Mesenchymal stem cell (in vitro differentiated cells and primary cell): ENCODE measurements around the gene ZNHIT1.

Source experiments
- DNase-seq: peaks from one replicate; pipeline ENCODE4 v3.0.0-alpha.2; 2013
- H2AFZ ChIP-seq: one replicate; pipeline ENCODE4 v1.6.1; 2013; ENCODE audit warnings: low read depth, mild to moderate bottlenecking, control low read depth, inconsistent platforms, low read length, moderate library complexity
- H2AK5ac ChIP-seq: 2 replicates; pipeline ENCODE4 v1.6.1; 2013; ENCODE audit warnings: low read length, moderate library complexity, mild to moderate bottlenecking, inconsistent platforms; ENCODE audit not compliant: severe bottlenecking
- H2BK120ac ChIP-seq: one replicate; pipeline ENCODE4 v1.6.1; 2013; ENCODE audit warnings: low read depth, mild to moderate bottlenecking, inconsistent platforms, low read length, moderate library complexity
- H2BK12ac ChIP-seq, 2 experiments: one replicate each; pipeline ENCODE4 v1.6.1; 2013; ENCODE audit warnings: inconsistent platforms in 2 of 2, low read length in 2 of 2, mild to moderate bottlenecking in 2 of 2, moderate library complexity in 2 of 2, control low read depth in 1 of 2
- H2BK15ac ChIP-seq: one replicate; pipeline ENCODE4 v1.6.1; 2013; ENCODE audit warnings: mild to moderate bottlenecking, low read depth, inconsistent platforms; ENCODE audit not compliant: poor library complexity, severe bottlenecking
- H2BK5ac ChIP-seq: 2 replicates; pipeline ENCODE4 v1.6.1; 2013; ENCODE audit warnings: low read depth, mild to moderate bottlenecking, low read length, control low read depth, inconsistent platforms; ENCODE audit not compliant: poor library complexity, severe bottlenecking
- H3K14ac ChIP-seq, 2 experiments: one replicate each; pipeline ENCODE4 v1.6.1; 2013; ENCODE audit warnings: inconsistent platforms in 2 of 2, low read length in 2 of 2, control low read depth in 1 of 2, mild to moderate bottlenecking in 1 of 2, moderate library complexity in 1 of 2
- H3K18ac ChIP-seq, 2 experiments: one replicate each; pipeline ENCODE4 v1.6.1; 2013; ENCODE audit warnings: inconsistent platforms in 2 of 2, low read length in 2 of 2, control low read depth in 1 of 2, low read depth in 1 of 2, mild to moderate bottlenecking in 1 of 2
- H3K23ac ChIP-seq, 2 experiments: one replicate each; pipeline ENCODE4 v1.6.1; 2013; ENCODE audit warnings: inconsistent platforms in 2 of 2, low read length in 2 of 2, mild to moderate bottlenecking in 2 of 2, moderate library complexity in 2 of 2, control low read depth in 1 of 2
- H3K27ac ChIP-seq: 2 replicates; pipeline ENCODE4 v1.5.1; 2013; ENCODE audit warnings: mild to moderate bottlenecking, moderate library complexity, low read length, control low read depth, inconsistent platforms; ENCODE audit not compliant: poor library complexity, severe bottlenecking
- H3K27me3 ChIP-seq, 2 experiments: 2 replicates each; pipeline versions ENCODE4 v1.6.1 to v1.7.0; 2013; ENCODE audit warnings: low read length in 2 of 2, mild to moderate bottlenecking in 2 of 2, moderate library complexity in 2 of 2, control low read depth in 1 of 2, inconsistent platforms in 1 of 2; ENCODE audit not compliant: control insufficient read depth in 1 of 2, insufficient read depth in 1 of 2
- H3K36me3 ChIP-seq, 2 experiments: 2 replicates each; pipeline versions ENCODE4 v1.6.1 to v1.7.0; 2013; ENCODE audit warnings: low read length in 2 of 2, control low read depth in 1 of 2, inconsistent platforms in 1 of 2, low read depth in 1 of 2, mild to moderate bottlenecking in 1 of 2; ENCODE audit not compliant: insufficient read depth in 2 of 2, control insufficient read depth in 1 of 2
- H3K4ac ChIP-seq, 2 experiments: one replicate each; pipeline ENCODE4 v1.6.1; 2013; ENCODE audit warnings: inconsistent platforms in 2 of 2, low read length in 2 of 2, mild to moderate bottlenecking in 2 of 2, moderate library complexity in 2 of 2, control low read depth in 1 of 2, low read depth in 1 of 2
- H3K4me1 ChIP-seq: 2 replicates; pipeline ENCODE4 v1.6.1; 2013; ENCODE audit warnings: low read depth, low read length, control low read depth; ENCODE audit not compliant: control insufficient read depth, insufficient read depth
- H3K4me2 ChIP-seq: 2 replicates; pipeline ENCODE4 v1.6.1; 2013; ENCODE audit warnings: low read length, mild to moderate bottlenecking, inconsistent platforms; ENCODE audit not compliant: poor library complexity, severe bottlenecking
- H3K4me3 ChIP-seq, 2 experiments: 2 replicates each; pipeline versions ENCODE4 v1.5.1 to v1.7.0; 2013; ENCODE audit warnings: low read length in 2 of 2, mild to moderate bottlenecking in 2 of 2, control low read depth in 1 of 2, low read depth in 1 of 2; ENCODE audit not compliant: insufficient read depth in 1 of 2
- H3K79me1 ChIP-seq: replicated peaks from 2 replicates; pipeline ENCODE4 v1.6.1; 2013; ENCODE audit warnings: mild to moderate bottlenecking, control low read depth, low read length, inconsistent platforms; ENCODE audit not compliant: poor library complexity, severe bottlenecking
- H3K9ac ChIP-seq: 2 replicates; pipeline ENCODE4 v1.7.0; 2013; ENCODE audit warnings: mild to moderate bottlenecking, low read length, moderate library complexity
- H3K9me3 ChIP-seq: 2 replicates; pipeline ENCODE4 v1.7.0; 2013; ENCODE audit warnings: mild to moderate bottlenecking, low read length; ENCODE audit not compliant: control insufficient read depth
- H4K8ac ChIP-seq: one replicate; pipeline ENCODE4 v1.6.1; 2013; ENCODE audit warnings: inconsistent platforms, mild to moderate bottlenecking, low read length, moderate library complexity
- H4K91ac ChIP-seq: one replicate; pipeline ENCODE4 v1.6.1; 2013; ENCODE audit warnings: mild to moderate bottlenecking, low read length, inconsistent platforms
- WGBS: methylation state at CpG from one replicate; pipeline ENCODE4 v1.1.7; 2013; ENCODE audit warnings: mixed read lengths; 5-methylcytosine and 5-hydroxymethylcytosine counted together

The ZNHIT1 gene

GRCh38 chr7:101232141-101232850, 14.3 kb downstream of the ZNHIT1 start:
- H3K14ac ChIP-seq: no peak overlapping the region
- no peak overlapping the region for H3K9ac ChIP-seq
- H3K23ac ChIP-seq: peak overlapping the region in 1 of 2 experiments; percentile 17
- no peak overlapping the region for H2BK120ac ChIP-seq
- no peaks in the 10 kb centered on the region for H3K9me3 ChIP-seq
- no peak overlapping the region for H2BK5ac ChIP-seq
- no peak overlapping the region for H3K18ac ChIP-seq
- H3K36me3 ChIP-seq: peaks cover 40 to 52% of the 10 kb centered on the region in 2 experiments
- H3K27ac ChIP-seq: no peak overlapping the region
- H3K4me3 ChIP-seq: no peak overlapping the region
- DNase-seq: no peak
- H2AK5ac ChIP-seq: no peak overlapping the region
- H3K79me1 ChIP-seq: peaks cover 8% of the 10 kb centered on the region
- WGBS: 9% methylated on average over 40 of the region's 52 CpGs
- H2AFZ ChIP-seq: peak overlapping the region; percentile 14
- no peaks in the 10 kb centered on the region for H3K27me3 ChIP-seq
- H3K4ac ChIP-seq: no peak overlapping the region
- H4K8ac ChIP-seq: no peak overlapping the region
- H4K91ac ChIP-seq: no peak overlapping the region
- no peak overlapping the region for H2BK15ac ChIP-seq
- peak overlapping the region; percentile 49 for H3K4me2 ChIP-seq
- no peak overlapping the region for H2BK12ac ChIP-seq
- peaks cover 17% of the 10 kb centered on the region for H3K4me1 ChIP-seq

GRCh38 chr7:101233907-101234547, 16.1 kb downstream of the ZNHIT1 start:
- Histone ChIP-seq H2BK15ac (no peak overlapping the region), H3K27ac (no peak overlapping the region), H4K8ac (no peak overlapping the region), H3K9ac (no peak overlapping the region), H2AK5ac (no peak overlapping the region), H3K18ac (no peak overlapping the region), H3K4me3 (no peak overlapping the region), H2BK120ac (no peak overlapping the region), H3K36me3 (peaks cover 28 to 57% of the 10 kb centered on the region in 2 experiments), H3K23ac (no peak overlapping the region), H2BK5ac (no peak overlapping the region), H3K79me1 (peaks cover 10% of the 10 kb centered on the region), H3K4me2 (no peak overlapping the region), H4K91ac (no peak overlapping the region), H2BK12ac (no peak overlapping the region), H3K4ac (no peak overlapping the region), H2AFZ (no peak overlapping the region), H3K27me3 (no peaks in the 10 kb centered on the region), H3K4me1 (peaks cover 31% of the 10 kb centered on the region), H3K14ac (no peak overlapping the region), H3K9me3 (no peaks in the 10 kb centered on the region)
- DNase-seq: no peak
- WGBS: 87% methylated on average over 21 of the region's 21 CpGs

DNA sequence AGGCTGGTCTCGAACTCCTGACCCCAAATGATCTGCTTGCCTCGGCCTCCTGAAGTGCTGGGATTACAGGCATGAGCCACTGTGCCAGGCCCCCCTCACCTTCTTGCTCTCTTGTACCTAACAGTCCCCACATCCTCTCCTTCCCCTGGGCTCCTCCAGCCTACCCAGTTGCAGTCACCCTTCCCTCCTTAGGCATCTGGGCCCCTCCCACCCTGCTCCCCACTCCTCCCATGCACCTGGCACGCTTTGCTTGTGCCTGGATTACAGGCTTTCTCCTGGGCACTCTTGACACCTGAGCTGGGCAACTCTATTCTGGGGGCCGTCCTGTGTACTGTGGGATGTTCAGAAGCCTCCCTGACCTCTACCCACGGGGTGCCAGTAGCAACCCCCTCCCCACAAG, 16.7 kb downstream of the ZNHIT1 start:
- Histone ChIP-seq H2BK5ac (no peak overlapping the region), H3K79me1 (peaks cover 11% of the 10 kb centered on the region), H3K27ac (no peak overlapping the region), H2AK5ac (no peak overlapping the region), H3K18ac (no peak overlapping the region), H3K14ac (no peak overlapping the region), H3K4me2 (no peak overlapping the region), H2BK12ac (no peak overlapping the region), H3K36me3 (peaks cover 27 to 61% of the 10 kb centered on the region in 2 experiments), H3K23ac (no peak overlapping the region), H3K9ac (no peak overlapping the region), H2AFZ (no peak overlapping the region), H3K4me1 (peaks cover 37% of the 10 kb centered on the region), H3K4ac (no peak overlapping the region), H4K91ac (no peak overlapping the region), H3K27me3 (no peaks in the 10 kb centered on the region), H3K4me3 (no peak overlapping the region), H3K9me3 (no peaks in the 10 kb centered on the region), H2BK15ac (no peak overlapping the region), H4K8ac (no peak overlapping the region), H2BK120ac (no peak overlapping the region)
- 92% methylated on average over 5 of the region's 5 CpGs for WGBS
- no peak for DNase-seq

GRCh38 chr7:101235050-101235449, 17.1 kb downstream of the ZNHIT1 start:
- no peak overlapping the region for H3K18ac ChIP-seq
- DNase-seq: no peak
- H3K4me2 ChIP-seq: no peak overlapping the region
- no peak overlapping the region for H4K8ac ChIP-seq
- H2AFZ ChIP-seq: no peak overlapping the region
- H3K9ac ChIP-seq: no peak overlapping the region
- peaks cover 13% of the 10 kb centered on the region for H3K79me1 ChIP-seq
- no peak overlapping the region for H4K91ac ChIP-seq
- H3K23ac ChIP-seq: no peak overlapping the region
- H3K4me1 ChIP-seq: peaks cover 39% of the 10 kb centered on the region
- H3K9me3 ChIP-seq: no peaks in the 10 kb centered on the region
- H2AK5ac ChIP-seq: no peak overlapping the region
- no peak overlapping the region for H2BK12ac ChIP-seq
- no peak overlapping the region for H3K4ac ChIP-seq
- H2BK5ac ChIP-seq: no peak overlapping the region
- no peak overlapping the region for H3K14ac ChIP-seq
- no peaks in the 10 kb centered on the region for H3K27me3 ChIP-seq
- no peak overlapping the region for H3K27ac ChIP-seq
- H3K36me3 ChIP-seq: peaks cover 31 to 62% of the 10 kb centered on the region in 2 experiments
- 70% methylated on average over 11 of the region's 11 CpGs for WGBS
- no peak overlapping the region for H2BK120ac ChIP-seq
- H2BK15ac ChIP-seq: no peak overlapping the region
- H3K4me3 ChIP-seq: no peak overlapping the region
